ENCODE data around the gene FBXW10B.
"Not testable (repeated sequence)": the region's sequence is repeated elsewhere in the genome, so short reads cannot be mapped to it uniquely, and the experiment has no call there.

Gene FBXW10B

GRCh38 chr17:15574660-15575059 is 44.8 kb downstream of the FBXW10B start:
- H3K27me3 ChIP-seq (ENCODE audit: insufficient read depth, low read depth, severe bottlenecking); H3K9me3 ChIP-seq (ENCODE audit: severe bottlenecking); H3K4me3 ChIP-seq (ENCODE audit: low read depth, low read length); H3K36me3 ChIP-seq; H3K27ac ChIP-seq; DNase-seq: not testable (repeated sequence)

GRCh38 chr17:15573870-15574269 is 45.6 kb downstream of the FBXW10B start:
- not testable (repeated sequence) for H3K27me3 ChIP-seq (ENCODE audit: insufficient read depth, low read depth, severe bottlenecking); H3K36me3 ChIP-seq; DNase-seq; H3K9me3 ChIP-seq (ENCODE audit: severe bottlenecking); H3K4me3 ChIP-seq (ENCODE audit: low read depth, low read length); H3K27ac ChIP-seq
